ENCODE data around the gene FRMD1. TPM values are rescaled to one million over a fixed set of nuclear protein-coding genes. Genes with fewer than 3 reads are reported as not detected.

The FRMD1 gene
- total and polyA plus RNA-seq, 2 experiments from 2014 or later: 0.07 TPM; not detected in 1

DNA sequence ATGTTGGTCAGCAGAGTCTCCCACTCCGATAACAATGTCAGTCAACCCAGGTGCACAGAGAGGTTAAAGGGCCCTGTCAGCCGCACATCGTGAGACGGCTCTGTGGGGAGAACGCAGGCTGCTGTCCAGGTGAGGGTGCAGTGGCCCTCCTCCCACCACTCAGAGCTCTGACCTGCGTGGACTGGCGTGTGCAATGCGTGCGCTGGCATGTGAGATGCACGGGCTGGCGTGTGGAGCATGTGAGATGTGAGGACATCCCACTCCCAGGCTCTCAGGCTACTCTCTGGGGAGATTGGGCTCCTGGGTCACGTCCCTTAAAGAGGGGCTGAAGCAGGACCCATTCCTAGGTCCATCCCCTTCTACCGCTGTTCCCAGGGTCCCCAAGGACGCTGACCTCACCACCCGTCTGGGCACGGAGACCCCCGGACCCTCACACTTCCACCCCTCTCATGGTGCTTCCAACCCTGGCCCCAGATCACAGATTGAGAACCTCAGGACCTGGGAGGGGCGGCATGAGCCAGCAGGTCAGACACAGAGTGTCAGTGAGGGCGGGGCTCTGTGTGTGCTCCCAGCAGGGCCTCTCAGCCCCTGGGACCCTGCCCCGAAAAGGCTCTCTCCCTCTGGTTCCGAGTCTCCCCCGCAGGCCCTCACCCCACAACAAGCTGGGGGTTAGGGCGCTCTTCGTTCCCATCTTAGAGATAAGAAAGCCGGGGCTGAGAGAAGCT lies 8.6 kb upstream of the FRMD1 start:
- TF ChIP-seq EZH2 (IDR thresholded peaks at IDR 0.05; ENCODE audit: borderline replicate concordance): no peak
- TF ChIP-seq EZH2phosphoT487 (IDR thresholded peaks at IDR 0.05; ENCODE audit: low read depth, severe bottlenecking, unreplicated experiment): no peak
- TF ChIP-seq, protein P1, sequence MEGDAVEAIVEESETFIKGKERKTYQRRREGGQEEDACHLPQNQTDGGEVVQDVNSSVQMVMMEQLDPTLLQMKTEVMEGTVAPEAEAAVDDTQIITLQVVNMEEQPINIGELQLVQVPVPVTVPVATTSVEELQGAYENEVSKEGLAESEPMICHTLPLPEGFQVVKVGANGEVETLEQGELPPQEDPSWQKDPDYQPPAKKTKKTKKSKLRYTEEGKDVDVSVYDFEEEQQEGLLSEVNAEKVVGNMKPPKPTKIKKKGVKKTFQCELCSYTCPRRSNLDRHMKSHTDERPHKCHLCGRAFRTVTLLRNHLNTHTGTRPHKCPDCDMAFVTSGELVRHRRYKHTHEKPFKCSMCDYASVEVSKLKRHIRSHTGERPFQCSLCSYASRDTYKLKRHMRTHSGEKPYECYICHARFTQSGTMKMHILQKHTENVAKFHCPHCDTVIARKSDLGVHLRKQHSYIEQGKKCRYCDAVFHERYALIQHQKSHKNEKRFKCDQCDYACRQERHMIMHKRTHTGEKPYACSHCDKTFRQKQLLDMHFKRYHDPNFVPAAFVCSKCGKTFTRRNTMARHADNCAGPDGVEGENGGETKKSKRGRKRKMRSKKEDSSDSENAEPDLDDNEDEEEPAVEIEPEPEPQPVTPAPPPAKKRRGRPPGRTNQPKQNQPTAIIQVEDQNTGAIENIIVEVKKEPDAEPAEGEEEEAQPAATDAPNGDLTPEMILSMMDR (IDR thresholded peaks at IDR 0.05; ENCODE audit: poor library complexity): no peak
- no peaks in the 10 kb centered on the region for H3K36me3 ChIP-seq (replicated peaks; ENCODE audit: insufficient read depth, low read depth)
- WGBS (ENCODE audit: low lambda C conversion rate, missing lambda C conversion rate): 84% methylated on average over 25 of the region's 25 CpGs
- peak overlapping the region; percentile 72 for H3K27ac ChIP-seq
- H3K9me3 ChIP-seq (ENCODE audit: low read depth): no peaks in the 10 kb centered on the region
- no peak overlapping the region for H2AFZ ChIP-seq
- H3K79me2 ChIP-seq: no peaks in the 10 kb centered on the region
- H3K9me2 ChIP-seq (replicated peaks; ENCODE audit: insufficient read depth): no peaks in the 10 kb centered on the region
- H3K4me2 ChIP-seq: peak overlapping the region; percentile 61
- no peak overlapping the region for H3K4me3 ChIP-seq
- no peaks in the 10 kb centered on the region for H4K20me1 ChIP-seq (ENCODE audit: insufficient read depth, poor library complexity, severe bottlenecking)
- DNase-seq (ENCODE audit: low spot score): no peak
- peaks cover 20% of the 10 kb centered on the region for H3K4me1 ChIP-seq (ENCODE audit: insufficient read depth)
- H3K27me3 ChIP-seq: no peaks in the 10 kb centered on the region

DNA sequence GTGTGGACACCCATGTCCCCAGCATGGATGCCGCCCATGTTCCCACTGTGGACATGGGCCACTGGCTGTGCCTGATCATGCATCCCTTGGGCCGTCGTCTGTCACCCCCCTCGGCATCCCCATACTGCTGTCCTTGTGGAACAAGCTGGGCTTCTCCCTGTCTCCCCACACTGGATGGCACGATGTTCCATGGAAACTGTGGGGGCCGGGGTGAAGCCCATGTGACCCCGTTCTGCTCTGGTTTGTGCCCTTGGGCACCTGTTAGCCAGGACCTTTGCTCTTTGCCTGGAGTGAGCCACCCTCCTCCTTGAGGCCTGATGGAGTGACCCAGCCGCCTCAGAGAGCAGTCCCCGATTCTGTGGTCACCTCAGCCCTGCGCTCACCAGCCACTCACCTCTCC lies 7.6 kb upstream of the FRMD1 start:
- H3K27ac ChIP-seq: no peak overlapping the region
- no peak for DNase-seq (ENCODE audit: low spot score)
- no peaks in the 10 kb centered on the region for H3K27me3 ChIP-seq
- H3K4me1 ChIP-seq (ENCODE audit: insufficient read depth): peaks cover 20% of the 10 kb centered on the region
- 99% methylated on average over 10 of the region's 10 CpGs for WGBS (ENCODE audit: low lambda C conversion rate, missing lambda C conversion rate)
- H3K9me3 ChIP-seq (ENCODE audit: low read depth): no peaks in the 10 kb centered on the region
- H3K79me2 ChIP-seq: no peaks in the 10 kb centered on the region
- no peaks in the 10 kb centered on the region for H4K20me1 ChIP-seq (ENCODE audit: insufficient read depth, poor library complexity, severe bottlenecking)
- H3K9me2 ChIP-seq (replicated peaks; ENCODE audit: insufficient read depth): no peaks in the 10 kb centered on the region
- H3K4me3 ChIP-seq: no peak overlapping the region
- TF ChIP-seq, protein P1 (IDR thresholded peaks at IDR 0.05; ENCODE audit: poor library complexity): no peak
- TF ChIP-seq EZH2phosphoT487 (IDR thresholded peaks at IDR 0.05; ENCODE audit: low read depth, severe bottlenecking, unreplicated experiment) (no peak), EZH2 (IDR thresholded peaks at IDR 0.05; ENCODE audit: borderline replicate concordance) (no peak)
- H2AFZ ChIP-seq: no peak overlapping the region
- H3K4me2 ChIP-seq: no peak overlapping the region
- no peaks in the 10 kb centered on the region for H3K36me3 ChIP-seq (replicated peaks; ENCODE audit: insufficient read depth, low read depth)

DNA sequence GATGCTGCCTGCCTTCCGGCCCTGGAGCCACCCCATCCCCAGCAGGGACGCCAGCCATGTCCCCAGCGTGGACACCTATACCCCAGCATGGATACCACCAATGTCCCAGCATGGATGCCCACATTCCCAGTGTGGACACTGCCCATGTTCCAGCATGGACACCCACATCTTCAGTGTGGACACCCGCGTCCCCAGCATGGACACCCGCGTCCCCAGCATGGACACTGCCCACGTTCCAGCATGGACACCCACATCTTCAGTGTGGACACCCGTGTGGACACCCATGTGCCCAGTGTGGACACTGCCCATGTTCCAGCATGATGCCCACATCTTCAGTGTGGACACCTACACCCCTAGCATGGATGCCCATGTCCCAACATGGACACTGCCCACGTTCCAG lies 7.1 kb upstream of the FRMD1 start:
- Histone ChIP-seq H4K20me1 (ENCODE audit: insufficient read depth, poor library complexity, severe bottlenecking) (no peaks in the 10 kb centered on the region), H3K9me3 (ENCODE audit: low read depth) (no peaks in the 10 kb centered on the region), H2AFZ (no peak overlapping the region), H3K27me3 (no peaks in the 10 kb centered on the region), H3K27ac (no peak overlapping the region), H3K9me2 (replicated peaks; ENCODE audit: insufficient read depth) (no peaks in the 10 kb centered on the region), H3K4me3 (no peak overlapping the region), H3K4me1 (ENCODE audit: insufficient read depth) (peaks cover 20% of the 10 kb centered on the region), H3K4me2 (no peak overlapping the region), H3K36me3 (replicated peaks; ENCODE audit: insufficient read depth, low read depth) (no peaks in the 10 kb centered on the region), H3K79me2 (no peaks in the 10 kb centered on the region)
- no peak for TF ChIP-seq EZH2 (IDR thresholded peaks at IDR 0.05; ENCODE audit: borderline replicate concordance)
- TF ChIP-seq, protein P1 (IDR thresholded peaks at IDR 0.05; ENCODE audit: poor library complexity): no peak
- no peak for TF ChIP-seq EZH2phosphoT487 (IDR thresholded peaks at IDR 0.05; ENCODE audit: low read depth, severe bottlenecking, unreplicated experiment)
- no peak for DNase-seq (ENCODE audit: low spot score)
- 97% methylated on average over 10 of the region's 10 CpGs for WGBS (ENCODE audit: low lambda C conversion rate, missing lambda C conversion rate)

All from hepatocyte (in vitro differentiated cells).